HG02798 (cell line): ENCODE measurements around the gene CHMP1A.
A peak's percentile ranks its signal among the peaks of the same experiment; 100 is the strongest.
"Not testable (repeated sequence)": the region's sequence is repeated elsewhere in the genome, so short reads cannot be mapped to it uniquely, and the experiment has no call there.

Experiments used
- ATAC-seq: cut with Tn5 transposase; IDR thresholded peaks from one replicate; pipeline ENCODE4 v1.9.1; 2021; ENCODE audit warnings: mild to moderate bottlenecking; ENCODE audit not compliant: unreplicated experiment, poor library complexity

Gene CHMP1A

DNA sequence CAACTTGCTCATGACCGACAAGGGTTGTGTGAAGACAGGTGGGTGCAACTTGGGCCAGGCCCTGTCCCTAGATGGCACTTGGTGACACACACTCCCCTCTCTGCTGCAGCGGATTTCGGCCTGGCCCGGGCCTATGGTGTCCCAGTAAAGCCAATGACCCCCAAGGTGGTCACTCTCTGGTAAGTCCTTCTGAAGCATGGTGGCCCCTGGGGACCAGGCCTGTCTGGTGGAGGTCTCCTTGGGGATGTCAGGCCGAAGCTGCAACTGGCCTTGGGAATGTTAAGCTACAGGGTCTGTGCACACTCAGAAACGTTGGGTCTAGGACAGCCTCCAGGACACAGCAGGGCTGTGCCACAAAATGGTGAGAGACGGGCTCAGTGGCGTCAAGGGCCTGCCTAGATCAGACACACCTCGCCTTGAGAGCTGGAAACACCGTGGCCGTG is 35.8 kb upstream of the CHMP1A start:
- no peak for ATAC-seq

DNA sequence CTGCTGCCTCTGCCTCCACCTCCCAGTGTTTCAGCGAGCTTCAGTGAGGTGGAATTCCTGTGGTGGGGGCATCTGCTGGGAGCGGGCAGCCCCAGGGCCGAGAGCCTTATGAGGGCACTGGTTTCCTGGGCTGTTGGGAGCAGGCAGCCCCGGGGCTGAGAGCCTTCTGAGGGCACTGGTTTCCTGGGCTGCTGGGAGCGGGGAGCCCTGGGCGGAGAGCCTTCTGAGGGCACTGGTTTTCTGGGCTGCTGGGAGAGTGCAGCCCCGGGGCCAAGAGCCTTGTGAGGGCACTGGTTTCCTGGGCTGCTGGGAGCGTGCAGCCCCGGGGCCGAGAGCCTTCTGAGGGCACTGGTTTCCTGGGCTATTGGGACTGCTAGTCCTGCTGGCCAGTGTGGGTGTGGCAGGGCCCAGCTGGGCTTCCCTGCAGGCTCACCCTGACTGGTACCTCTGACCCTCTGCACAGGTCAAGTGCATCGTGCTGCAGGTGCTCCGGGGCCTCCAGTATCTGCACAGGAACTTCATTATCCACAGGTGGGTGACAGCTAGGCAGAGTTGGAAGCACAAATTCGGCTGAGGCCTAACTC is 34.6 kb upstream of the CHMP1A start:
- ATAC-seq, result no peak

DNA sequence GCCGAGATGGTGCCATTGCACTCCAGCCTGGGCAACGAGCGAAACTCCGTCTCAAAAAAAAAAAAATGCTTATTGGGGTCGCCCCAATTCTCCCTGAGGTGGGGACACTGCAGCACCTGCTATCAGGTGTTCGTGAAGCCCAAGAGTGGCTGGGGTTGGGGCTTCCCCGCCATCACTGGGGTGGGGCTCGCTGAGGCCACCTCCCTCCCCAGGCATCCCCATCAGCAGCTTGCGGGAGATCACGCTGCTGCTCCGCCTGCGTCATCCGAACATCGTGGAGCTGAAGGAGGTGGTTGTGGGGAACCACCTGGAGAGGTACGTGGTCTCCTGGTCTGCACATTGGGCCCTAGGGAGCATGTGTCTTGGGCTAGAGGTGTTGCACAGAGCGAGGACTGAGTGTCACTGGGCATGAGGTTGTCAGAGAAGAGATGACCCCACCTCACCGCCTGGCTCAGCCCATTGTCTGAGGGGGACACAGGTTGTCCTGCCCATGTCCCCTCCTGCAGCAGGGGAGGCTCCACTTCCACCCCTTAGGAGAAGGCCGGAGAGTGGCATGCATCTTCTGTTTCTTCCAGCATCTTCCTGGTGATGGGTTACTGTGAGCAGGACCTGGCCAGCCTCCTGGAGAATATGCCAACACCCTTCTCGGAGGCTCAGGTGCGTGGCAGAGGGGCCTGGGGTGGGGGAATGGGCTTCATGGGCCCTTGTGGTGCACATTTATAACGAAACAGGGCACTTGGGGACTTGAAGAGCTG is 33.9 kb upstream of the CHMP1A start:
- no peak for ATAC-seq

DNA sequence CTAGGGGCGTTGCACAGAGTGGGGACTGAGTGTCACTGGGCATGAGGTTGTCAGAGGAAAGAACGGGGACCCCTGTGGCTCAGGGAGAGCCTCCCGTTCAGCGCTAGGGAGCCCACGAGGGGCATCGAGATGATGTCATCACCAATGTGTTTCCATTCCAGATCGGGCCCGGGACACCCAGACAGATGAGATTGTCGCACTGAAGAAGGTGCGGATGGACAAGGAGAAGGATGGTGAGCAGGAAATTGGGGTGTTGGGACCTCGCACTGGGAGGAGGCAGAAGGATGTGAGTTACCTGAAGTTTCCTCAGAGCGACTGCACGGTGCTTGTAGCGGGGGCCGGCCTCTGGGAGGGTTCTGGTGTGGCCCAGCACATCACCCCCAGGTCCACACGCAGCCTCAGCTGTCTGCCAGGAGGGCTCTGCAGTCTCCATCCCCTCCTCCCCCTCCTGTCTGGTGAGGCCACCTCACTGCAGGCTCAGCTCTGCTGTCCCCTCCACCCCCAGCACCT is 32.9 kb upstream of the CHMP1A start:
- ATAC-seq, result no peak

DNA sequence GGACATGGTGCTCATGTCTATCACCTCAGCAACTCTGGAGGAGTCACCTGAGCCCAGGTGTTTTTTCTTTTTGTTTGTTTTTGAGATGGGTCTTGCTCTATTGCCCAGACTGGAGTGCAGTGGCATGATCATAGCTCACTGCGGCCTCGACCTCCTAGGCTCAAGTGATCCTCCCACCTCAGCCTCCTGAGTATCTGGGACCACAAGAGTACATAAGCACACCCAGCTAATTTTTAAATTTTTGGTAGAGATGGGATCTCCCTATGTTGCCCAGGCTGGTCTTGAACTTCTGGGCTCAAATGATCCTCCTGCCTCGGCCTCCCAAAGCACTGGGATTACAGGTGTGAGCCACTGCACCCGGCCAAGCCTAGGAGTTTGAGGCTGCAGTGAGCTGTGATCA is 32.1 kb upstream of the CHMP1A start:
- not testable (repeated sequence) for ATAC-seq

DNA sequence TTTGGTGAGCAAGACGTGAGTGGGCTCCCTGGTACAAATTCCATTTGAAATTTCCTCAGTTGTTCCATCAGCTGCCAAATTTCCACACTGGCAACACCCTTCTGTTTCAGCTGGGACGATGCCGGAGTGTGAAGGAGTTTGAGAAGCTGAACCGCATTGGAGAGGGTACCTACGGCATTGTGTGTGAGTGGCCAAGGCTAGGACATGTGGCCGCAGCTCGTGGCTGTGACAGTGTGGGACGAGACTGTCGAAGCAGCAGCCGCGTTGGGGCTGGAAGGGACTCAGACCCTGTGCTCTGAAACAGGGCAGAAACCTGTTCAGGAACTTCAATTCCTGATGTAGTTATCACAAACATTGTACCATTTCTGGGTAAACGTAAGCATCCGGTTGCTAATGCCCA is 31.6 kb upstream of the CHMP1A start:
- no peak for ATAC-seq

DNA sequence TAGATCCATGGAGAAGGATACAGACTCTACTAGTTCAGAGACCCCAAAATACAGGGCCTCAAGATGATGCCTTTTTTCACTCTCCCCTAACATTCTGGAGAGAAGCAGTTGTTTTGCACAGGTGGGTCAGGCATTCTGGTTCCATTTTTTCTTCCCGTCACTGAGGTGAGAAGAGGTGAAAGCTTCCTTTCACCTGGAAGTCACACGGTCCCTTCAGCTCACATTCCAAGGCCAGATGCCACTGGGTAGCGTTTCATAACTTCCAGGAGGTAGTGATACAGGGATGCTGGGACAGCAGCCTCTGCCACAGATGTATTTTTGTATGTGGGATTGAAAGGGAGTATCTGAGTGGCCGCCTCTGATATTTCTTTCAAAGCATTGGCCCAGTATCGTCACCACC is 30.9 kb upstream of the CHMP1A start:
- no peak for ATAC-seq

DNA sequence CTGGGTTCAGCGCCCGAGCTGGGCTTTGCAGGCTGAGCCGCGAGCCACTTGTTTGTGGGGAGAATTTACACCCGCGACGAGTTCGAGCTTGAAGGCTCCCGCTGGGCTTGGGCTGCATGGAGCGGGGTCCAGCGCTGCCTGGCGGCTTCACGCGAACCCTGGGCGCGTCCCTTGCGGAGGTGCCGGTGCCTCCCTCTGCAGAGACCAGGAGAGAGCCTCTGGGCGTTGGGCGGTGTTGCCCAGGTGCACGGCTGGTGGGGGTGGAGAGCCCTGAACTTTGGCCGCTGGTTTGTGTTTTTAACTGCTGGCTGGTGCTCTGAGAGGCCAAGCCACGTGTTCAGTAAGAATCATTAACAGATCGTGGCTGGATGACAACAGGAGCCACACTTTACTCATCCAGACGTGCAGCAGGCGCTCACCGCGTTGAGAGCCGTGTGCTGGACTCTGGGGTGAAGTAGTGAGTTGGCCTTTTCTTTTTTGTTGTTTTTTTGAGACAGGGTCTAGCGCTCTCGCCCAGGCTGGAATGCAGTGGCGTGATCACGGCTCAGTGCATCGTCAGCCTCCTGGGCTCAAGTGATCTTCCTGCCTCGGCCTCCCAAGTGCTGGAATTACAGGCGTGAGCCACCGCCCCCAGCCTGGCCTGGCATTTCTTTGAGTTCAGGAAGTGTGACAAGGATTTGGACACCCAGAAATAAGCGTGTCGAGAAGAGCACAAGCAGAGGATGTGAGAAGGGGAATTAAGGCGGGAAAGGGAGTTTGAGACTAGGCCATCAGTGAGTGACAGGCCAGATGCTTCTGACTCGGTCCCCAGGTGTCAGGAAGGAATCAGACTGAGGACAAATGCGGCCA is 29.8 kb upstream of the CHMP1A start:
- ATAC-seq, result peak; percentile 37

DNA sequence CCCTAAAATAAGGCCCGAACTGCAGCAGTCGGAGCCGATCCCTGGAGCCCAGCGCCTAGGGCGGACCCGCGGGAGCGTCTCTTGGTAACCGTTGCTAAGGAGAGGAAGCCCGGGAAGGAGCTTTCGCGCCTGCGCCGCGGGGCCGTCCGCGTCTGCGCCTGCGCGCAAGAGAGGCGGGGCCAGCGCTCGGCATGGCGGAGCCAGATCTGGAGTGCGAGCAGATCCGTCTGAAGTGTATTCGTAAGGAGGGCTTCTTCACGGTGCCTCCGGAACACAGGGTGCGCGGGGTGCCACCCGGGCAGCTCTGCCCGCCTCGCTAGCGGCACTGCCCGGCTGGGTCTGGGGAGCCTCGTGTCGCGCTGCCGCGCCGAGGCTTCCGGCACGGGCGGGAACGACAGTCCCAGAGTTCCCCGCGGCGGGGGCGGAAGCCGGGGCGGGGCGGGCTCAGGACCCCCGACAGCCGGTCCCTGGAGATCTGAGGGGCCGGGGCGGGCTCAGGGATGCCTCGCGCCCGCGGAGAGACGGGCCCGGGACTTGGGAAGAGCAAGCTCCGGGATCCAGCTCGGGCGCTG is 29.1 kb upstream of the CHMP1A start, which contains the start of gene CDK10:
CDK10 (plus strand) TSS at position 170 of the 572 bp plus-strand sequence; CDS start at position 192, 22 bp downstream.
- ATAC-seq, result peak; percentile 86

DNA sequence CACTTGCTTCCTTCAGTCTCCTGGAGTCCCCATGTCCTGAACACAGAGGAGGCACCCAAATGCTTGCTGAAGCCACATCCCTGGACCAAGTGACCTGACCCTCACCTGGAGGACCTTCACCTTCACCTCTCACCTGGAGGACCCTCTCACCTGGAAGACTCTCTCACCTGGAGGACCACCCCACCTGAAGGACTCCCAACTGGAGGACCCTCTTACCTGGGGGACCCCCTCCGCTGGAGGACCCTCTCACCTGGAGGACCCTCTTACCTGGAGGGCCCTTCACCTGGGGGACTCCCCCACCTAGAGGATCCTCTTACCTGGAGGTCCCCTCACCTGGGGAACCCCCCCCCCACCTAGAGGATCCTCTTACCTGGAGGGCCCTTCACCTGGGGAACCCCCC is 28.4 kb upstream of the CHMP1A start:
- no peak for ATAC-seq

DNA sequence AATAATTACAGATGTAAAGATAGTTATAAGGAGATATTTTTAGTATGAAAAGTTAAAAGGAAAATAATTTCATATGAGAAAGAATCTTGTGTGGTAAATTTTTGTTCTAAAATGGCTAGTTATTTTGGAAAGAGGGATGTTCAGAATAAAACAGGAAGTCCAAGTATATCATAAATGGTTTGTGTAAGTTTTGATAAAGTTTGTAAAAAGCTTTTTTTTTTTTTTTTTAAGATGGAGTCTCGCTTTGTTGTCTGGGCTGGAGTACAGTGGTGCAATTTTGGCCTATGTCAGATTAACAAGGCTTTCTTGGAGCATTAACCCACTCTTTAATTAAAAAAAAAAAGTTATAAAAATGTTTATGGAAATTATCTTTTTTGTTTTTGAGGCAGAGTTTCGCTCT is 20.8 kb upstream of the CHMP1A start:
- no peak for ATAC-seq

DNA sequence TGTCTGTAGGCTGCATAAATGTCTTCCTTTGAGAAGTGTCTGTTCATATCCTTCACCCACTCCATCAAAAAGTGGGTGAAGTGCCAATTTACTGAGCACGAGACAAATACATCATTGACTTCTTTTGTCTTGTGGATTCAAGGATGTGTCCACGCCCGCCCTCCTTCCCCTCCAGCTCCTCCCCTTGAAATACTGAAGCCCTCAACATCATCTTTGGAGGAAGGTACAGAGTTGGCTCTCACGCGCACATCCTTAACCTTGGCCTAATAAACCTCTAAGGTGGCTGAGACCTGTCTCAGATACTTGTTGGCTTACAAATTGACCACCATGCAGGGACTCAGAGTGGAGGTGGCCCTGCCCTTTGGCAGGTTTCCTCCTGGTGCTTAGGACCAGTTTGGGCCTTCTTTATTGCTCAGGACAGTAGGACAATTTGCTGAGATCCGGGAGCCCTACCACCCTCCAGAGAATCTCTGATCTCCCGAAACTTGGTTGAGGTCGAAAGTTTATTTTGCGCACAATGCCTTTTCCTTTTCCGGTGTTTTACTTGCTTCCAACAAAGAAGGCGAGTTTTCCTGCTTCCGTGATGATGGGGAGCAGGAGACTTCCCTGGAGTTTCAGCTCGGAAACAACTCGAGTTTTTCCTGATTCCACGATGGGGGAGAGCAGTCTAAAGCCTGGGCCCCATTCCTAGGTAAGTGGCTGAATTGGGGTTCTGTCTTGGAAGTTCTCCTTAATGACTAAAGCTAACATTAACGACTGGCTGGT is 14.9 kb upstream of the CHMP1A start:
- no peak for ATAC-seq

DNA sequence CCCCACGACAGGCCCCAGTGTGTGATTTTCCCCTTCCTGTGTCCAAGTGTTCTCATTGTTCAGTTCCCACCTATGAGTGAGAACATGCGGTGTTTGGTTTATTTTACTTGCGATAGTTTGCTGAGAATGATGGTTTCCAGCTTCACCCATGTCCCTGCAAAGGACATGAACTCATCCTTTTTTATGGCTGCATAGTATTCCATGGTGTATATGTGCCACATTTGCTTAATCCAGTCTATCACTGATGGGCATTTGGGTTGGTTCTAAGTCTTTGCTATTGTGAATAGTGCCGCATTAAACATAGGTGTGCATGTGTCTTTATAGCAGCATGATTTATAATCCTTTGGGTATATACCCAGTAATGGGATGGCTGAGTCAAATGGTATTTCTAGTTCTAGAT is 14.1 kb upstream of the CHMP1A start:
- ATAC-seq, result not testable (repeated sequence)

DNA sequence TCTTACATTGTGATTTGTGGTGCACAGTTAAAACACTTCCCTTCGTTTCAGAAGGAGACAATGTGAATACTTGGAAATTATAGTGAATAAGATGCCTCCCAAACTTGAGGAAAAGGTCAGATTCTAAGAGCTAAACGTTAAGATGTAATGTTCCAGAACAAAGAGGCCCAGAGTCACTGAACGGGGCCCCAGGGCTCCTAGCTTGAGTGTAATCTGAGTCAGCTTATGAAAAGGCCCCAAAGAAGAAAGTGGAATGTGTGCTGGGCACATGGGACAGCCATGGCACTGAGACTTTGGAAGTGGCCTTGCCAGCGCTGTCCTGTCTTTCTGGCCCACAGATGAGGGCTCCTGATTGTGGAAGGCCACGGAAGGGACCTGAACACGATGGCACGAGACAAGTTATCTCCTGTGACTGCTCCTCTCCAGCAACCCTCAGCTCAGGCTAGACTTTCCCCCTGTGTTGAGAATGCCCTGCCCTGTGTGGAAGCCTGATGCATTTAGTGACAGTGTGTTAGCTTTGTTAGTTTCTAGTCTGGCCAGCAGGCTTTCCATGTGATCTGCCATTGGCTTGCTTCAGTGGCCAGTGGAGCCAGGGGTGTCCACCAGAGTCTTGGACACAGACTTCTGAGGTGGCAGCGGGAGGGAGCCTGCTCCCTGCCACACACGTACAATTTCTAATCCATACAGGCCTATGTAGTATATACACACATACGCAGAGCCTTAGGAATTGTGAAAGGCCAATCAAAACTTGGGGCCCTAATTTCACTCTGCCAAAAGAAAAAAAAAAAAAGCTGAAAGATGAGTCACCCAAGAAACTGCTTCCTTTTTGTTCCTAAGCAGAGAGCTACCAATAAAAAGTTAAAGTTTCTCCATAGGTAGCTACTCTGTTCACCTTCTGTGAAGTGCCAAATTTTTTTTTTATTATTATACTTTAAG is 13.3 kb upstream of the CHMP1A start:
- ATAC-seq, result no peak

DNA sequence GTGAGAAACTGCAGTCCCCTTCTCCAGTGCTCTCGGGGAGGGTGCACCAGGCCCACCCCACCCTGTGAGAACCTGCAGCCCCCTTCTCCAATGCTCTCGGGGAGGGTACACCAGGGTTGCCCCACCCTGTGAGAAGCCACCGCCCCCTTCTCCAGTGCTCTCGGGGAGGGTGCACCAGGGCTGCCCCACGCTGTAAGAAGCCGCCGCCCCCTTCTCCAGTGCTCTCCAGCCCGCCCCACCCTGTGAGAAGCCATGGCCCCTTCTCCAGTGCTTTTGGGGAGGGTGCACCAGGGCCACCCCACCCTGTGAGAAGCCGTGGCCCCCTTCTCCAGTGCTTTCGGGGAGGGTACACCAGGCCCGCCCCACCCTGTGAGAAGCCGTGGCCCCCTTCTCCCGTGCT is 12.2 kb upstream of the CHMP1A start:
- no peak for ATAC-seq

DNA sequence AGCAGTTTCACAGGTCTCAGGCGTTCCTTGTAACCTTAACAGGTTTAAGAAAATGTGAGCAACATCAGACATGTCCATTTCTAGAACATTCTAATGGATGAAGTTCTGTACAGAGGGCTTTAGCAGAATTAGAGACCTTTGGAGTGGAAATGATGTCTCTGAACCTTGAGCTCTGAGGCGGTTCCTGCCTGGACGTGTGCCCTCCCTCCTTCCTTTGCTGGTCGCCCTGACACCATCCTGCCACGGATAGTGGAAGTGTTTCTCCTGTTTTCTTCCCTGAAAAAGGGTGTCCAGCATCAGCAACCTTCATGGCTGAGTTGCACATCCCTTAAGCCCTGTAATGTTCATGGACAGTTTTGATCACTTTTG is 11.3 kb upstream of the CHMP1A start:
- no peak for ATAC-seq

DNA sequence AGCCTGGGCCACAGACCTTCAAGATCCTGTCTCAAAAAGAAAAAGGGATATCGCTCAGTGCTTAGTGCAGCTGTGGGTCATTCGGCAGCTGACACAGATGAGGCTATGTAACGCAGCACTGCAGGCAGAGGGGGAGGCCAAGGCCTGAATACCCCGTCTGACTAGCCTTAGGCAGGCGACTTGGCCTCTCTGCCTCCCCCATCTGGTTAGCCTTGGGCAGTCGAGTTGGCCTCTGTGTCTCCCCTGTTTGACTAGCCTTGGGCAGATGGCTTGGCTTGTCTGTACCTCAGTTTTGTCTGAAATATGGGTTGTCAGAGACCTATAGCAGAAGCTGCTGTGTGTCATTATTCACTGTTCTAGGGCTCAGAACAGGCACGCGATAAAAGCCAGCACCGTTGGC is 10.1 kb upstream of the CHMP1A start:
- ATAC-seq, result no peak

DNA sequence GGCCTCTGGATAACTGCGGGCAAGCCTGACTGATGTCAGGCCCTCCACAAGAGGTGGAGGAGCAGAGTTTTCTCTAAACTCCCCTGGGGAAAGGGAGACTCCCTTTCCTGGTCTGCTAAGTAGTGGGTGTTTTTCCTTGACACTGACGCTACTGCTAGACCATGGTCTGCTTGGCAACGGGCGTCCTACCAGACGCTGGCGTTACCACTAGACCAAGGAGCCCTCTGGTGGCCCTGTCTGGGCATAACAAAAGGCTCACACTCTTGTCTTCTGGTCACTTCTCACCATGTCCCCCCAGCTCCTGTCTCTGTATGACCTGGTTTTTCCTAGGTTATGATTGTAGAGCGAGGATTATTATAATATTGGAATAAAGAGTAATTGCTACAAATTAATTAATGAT is 9.5 kb upstream of the CHMP1A start:
- not testable (repeated sequence) for ATAC-seq

DNA sequence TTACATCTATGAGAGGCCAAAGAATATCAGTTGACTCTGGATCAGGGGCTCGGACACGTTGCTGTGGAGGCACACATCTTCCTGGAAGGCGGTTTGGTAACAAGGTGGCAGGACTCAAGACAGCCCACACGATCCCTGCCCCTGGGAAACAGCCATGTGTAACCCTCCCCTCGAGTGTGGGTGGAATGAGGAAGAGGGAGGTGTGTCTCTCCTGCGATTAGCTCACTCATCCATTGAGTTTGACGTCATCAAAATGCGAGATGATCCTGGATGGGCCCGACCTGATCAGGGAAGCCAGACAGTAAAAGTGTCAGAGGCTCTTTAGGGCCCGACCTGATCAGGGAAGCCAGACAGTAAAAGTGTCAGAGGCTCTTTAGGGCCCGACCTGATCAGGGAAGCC is 6.7 kb upstream of the CHMP1A start:
- not testable (repeated sequence) for ATAC-seq
